RPMI8226 (cell line): ENCODE measurements around the gene CDKN1C.
"Not testable (repeated sequence)": the region's sequence is repeated elsewhere in the genome, so short reads cannot be mapped to it uniquely, and the experiment has no call there.

Source experiments
- DNase-seq: peaks from one replicate; pipeline ENCODE4 v3.0.0-alpha.2; 2015

Gene CDKN1C

DNA sequence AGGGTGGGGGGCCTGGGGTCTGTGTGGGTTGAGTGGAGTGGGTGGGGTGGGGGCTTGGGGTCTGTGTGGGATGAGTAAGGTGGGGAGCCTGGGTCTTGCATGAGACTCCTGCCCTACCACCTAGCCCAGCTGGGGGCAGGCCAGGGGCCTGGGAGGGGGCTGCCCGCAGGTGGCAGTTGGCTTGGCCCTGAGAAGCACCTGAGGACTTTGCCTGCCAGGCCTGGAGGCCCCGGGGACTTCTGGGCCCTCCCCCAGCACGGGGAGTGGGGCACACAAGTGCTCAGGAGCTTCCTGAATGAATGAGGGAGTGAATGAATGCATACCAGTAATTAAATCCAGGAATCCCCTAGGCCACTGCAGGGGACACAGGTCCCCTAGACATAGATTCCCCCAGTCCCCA lies 37.1 kb upstream of the CDKN1C start:
- DNase-seq, result no peak

DNA sequence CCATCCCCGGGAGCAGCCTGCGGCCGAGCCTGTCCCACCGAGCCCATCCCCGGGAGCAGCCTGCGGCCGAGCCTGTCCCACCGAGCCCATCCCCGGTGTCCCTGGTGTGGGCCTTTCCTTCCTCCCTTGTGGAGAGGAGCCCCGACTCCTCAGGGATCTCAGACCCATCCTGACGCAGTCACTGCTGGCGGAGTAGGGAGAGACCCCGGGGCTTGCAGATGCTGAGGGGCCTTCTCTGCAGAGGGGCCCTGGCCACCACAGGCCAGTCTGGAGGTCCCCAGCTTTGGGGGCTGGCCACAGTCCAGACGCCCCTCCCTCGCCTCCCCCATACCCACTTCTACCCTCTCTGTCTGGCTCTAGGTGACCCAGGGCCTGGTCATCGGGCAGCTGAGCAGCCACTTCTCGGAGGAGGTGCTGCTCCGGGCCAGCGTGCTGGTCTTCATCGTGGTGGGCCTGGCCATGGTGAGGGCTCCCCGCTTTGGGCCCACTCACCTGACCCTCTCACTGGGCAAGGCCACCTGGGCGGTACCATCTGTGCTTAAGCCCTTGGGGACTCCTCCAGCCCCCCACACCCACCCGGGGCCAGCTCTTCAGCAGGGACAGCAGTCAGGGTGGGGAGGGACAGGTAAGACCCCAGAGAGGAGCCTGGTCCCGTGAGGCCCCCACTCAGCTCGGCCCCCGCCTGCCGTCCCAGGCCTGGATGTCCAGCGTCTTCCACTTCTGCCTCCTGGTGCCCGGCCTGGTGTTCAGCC lies 36.3 kb upstream of the CDKN1C start:
- no peak for DNase-seq

DNA sequence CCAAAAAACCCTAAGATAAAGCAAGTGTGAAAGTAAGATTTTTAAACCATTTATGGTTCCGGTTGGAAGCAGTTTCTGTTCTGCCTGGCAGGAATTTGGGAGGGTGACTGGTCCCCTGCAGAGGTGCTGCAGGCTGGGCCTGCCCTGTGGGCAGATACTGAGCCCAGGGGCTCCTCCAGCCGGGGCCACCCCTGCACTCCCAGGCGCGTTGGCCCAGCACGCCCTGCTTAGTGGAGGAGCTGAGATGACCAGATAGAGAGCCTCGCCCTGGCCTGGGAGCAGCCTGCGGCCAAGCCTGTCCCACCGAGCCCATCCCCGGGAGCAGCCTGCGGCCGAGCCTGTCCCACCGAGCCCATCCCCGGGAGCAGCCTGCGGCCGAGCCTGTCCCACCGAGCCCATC lies 35.7 kb upstream of the CDKN1C start:
- DNase-seq, result no peak

DNA sequence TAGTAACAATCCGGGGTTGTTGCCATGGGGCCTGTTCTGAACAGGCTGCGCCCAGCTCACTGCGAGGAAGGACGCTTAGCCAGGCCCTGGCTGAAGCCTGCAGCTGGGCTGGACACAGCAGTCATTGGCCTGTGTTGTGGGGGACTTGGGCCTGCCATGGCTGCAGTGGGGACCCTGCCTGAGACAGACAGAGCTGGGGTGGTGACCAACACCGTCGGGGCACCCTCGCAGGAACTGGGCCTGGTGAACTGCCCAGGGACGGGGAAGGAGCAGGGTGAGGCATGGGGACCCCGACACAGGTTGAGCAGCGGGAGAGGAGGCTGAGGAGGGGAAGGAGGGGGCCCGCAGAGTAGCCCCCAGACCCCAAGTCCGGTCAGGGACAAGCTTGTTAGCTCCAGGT lies 34.8 kb upstream of the CDKN1C start:
- DNase-seq, result no peak

DNA sequence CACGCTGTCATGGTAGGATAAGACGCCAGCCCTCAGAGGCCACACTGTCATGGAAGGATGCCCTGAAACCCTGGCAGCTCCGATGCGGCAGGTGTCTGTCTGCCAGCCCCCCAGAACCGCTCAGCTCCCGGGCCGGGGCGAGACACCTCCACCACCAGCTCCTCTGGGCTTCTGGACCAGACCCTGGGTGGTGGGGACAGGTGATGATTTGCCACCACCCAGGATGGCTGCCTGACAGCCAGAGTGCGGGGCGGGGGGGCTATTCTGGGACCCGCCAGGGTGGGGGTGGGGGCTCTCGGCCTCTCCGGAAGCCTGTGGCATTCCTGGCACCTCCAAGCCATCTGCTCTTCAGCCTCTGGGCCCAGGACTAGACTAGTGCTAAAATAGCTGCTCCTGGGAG lies 34.3 kb upstream of the CDKN1C start:
- no peak for DNase-seq

DNA sequence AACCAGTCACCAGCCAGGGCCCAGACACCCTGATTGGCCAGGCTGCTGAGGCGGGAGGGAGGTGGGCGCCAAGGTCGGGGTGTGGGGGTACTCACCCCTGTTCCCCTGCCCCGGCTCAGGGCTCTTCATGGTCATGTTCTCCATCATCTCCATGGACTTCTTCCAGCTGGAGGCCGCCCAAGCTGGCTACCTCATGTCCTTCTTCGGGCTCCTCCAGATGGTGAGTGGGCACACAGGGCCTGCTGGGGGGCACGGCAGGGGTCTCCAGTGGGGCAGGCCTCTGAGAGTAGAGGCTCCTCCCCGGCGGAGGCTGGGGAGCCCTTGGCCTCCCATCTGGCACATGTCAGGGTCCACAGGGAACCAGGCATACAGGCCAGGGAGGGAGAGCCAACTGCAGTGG lies 33.6 kb upstream of the CDKN1C start:
- DNase-seq, result no peak

DNA sequence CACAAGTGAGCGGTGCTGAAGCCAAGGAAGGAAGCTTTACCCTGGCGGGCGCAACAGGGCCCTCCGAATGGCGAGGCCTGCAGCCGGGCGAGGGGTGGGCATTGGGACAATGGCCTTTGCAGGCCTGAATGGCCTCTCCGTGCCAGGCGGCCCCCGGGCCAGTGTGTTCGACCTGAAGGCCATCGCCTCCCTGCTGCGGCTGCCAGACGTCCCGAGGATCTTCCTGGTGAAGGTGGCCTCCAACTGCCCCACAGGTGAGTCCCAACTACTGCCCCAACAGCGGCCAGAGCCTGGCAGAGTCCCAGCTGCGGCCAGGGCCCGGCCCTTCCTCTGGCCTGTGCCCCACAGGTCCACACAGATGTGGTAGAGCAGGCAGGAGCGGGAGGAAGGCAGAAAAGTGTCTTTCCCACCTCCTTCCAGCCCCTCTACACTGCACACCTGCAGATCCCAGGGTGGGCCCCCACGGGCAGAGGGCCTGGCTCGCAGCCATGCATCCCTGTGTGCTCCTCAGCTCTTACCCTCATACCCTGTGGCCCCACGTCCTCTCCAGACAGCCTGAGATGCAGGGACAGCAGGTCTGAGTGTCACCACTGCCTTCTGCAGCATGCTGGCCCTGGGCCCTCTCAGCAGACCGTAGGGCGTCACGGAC lies 32.4 kb upstream of the CDKN1C start:
- no peak for DNase-seq

DNA sequence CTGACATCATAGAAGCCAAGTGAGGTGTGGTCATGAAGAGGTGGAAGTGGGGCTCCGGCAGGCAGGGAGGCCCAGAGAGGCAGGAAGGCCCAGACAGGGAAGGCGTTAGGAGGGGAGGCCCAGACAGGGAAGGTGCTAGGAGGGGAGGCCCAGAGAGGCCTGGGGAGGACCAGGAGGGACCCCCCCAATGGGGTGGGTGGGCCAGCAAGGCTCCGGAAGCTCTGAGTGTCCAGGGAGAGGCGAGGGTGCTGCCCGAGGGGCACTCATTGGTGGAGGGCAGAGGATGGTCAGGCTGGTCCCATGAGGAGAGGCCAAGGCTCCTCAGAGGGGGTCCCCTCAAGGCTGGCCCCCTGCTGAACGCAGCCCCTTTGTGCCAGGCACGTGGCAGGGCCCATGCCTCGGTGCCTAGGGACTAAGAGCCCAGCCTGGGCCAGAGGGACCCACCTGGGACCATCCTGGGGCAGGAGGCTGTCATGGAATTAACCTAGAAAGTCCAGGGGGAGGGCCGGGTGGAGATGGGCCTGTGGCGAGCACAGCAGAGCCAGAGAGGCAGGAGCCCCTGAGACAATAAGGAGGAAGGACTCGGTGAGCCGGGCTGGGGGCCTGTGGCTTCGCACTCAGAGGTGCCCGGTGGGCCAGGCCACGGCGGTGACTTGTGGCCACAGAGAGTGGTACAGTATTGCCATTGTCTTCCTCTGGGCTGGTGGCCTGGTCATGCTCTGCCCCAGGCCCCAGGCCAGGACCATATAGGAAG lies 31.5 kb upstream of the CDKN1C start:
- no peak for DNase-seq

DNA sequence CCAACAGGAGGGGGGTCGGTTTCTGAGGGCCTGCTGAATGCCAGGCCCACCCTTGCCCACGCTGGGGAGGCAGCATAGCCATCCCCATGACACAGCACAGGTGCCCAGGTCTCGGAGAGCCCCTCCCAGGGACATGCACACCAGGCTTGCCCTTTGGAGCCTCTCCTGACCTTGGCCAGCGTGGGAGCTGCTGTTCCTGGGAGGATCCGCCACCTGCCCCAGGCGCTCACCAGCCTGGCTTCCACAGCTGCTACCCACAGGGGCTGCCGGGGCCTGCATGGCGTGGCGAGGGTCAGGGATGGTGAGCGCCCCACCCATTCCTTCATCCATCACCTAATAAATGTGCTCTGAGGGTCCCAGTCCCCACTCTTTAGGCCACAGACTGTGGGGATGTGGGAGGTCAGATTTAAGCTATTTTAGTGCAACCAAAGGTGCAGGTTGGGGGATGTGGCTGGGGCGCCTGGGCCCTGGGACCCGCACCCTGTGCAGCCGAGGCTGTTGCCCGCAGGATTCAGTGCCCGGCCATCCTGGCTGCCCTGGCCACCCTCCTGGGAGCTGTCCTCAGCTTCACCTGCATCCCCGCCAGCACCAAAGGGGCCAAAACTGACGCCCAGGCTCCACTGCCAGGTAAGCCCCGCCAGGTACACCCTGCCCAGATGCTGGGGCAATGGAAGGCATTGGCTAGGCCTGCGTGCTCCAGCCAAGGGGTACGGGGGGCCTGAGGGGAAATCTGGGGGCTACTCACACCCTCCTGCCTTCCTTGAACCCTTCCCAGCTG lies 30.7 kb upstream of the CDKN1C start:
- no peak for DNase-seq

DNA sequence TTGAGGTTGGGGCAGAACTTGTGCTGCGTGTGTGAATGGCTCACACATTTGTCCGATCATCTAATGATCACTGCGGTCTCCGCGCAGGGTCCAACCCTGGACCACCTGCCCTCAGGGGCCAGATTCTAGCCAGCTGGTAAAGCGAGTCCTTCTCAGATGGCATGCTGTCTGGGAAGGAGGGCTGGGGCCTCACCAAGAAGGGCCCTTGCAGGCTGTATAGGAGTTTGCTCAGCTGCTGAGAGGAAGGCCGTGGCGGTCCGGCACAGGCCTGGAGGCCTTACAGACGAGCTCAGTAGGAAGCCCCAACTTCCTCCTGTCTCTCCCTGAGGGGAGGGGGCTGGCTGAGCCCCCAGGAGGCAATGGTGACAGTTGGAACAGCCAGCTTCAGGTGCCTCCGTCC lies 29.9 kb upstream of the CDKN1C start:
- no peak for DNase-seq

DNA sequence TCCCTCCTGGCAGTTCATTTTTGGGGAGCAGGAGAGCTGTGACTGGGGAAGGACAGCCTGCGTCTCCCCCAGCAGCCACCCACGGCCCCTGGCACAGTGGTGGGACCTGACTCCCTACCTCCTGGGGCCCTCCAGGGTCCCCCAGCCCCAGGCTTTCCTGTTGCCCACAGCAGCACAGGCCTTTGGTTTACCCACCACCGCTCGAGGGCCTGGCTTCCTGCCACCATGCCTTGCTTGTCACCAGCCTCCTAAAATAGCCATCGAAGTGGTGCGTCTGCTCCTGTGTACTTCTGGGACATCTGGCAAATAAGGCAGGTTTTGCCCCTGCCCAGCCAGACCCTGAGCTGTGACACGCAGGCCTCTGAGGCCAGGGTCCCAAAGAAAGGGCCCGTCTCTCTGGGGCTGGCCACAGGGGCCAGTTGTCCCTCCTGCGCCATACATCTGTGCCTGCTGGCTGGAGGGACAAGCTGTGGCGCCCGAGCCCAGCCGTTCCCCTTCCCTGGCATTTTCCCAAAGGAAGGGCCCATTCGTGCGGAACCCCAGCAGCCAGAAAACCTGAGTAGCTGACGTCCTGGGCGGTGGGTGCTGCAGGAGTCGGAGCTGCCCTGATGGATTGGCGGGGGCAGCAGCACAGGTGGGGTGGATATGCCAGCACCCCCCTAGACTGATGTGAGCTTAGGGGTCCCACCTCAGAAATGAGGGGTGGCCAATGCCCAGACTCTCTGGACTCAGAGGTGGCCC lies 29.1 kb upstream of the CDKN1C start:
- DNase-seq, result peak; percentile 74

DNA sequence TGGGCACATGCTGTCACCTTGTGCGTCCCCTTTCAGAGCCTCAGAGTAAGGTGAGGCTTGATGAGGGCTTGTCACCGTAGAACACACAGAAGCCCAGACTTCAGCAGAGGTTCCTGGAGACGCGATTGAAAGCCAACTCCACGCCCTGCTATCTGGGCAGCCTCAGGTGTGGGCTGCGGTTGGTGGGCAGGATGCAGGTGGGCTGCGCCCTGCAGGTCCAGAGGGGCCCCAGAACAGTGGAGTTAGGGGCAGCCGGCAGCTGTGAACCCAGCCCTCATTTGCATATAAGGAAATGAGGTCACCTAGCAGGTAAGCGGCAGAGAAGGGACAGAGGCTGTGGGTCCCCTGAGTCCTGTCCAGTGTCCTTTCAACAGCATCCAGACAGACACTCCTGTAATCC lies 28.2 kb upstream of the CDKN1C start:
- DNase-seq, result no peak

DNA sequence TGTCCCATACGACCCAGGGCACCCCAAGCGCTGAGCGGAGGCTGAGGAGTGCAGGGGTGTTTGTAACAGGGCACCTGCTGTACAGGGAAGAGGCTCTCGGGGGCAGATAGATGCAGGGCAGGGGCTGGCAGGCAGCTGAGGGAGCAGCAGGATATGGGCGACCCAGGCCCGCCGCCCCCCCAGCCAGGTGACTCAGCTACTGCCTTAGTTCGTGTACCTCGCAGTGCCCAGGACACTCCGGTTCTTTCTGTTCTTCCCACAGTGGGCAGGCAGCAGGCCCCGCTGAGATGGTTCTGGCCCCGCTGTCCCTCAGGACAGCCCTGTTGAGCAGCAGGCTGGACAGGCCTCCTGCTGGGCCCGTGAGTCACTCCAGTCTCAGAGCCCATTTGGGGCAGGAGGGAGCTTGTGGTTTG lies 27.4 kb upstream of the CDKN1C start:
- no peak for DNase-seq

DNA sequence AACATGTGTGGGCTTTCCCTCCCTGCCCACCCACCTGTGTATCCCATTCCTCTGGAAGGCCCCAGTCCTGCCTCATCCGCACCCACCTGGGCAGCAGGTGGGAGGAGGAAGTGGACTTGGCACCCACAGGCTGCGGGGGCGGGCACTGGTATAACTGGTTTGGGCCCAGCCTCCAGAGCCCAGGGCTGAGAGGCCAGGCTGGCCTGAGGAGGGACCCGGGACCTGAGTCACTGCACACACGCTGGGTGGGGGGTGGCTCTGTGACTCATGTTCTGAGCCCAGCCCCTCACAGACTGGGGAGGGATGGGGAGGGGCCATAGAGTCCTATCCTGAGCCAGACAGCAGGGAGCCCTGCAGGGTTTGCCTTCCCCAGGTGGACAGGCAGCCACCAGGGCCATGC lies 26.9 kb upstream of the CDKN1C start:
- no peak for DNase-seq

DNA sequence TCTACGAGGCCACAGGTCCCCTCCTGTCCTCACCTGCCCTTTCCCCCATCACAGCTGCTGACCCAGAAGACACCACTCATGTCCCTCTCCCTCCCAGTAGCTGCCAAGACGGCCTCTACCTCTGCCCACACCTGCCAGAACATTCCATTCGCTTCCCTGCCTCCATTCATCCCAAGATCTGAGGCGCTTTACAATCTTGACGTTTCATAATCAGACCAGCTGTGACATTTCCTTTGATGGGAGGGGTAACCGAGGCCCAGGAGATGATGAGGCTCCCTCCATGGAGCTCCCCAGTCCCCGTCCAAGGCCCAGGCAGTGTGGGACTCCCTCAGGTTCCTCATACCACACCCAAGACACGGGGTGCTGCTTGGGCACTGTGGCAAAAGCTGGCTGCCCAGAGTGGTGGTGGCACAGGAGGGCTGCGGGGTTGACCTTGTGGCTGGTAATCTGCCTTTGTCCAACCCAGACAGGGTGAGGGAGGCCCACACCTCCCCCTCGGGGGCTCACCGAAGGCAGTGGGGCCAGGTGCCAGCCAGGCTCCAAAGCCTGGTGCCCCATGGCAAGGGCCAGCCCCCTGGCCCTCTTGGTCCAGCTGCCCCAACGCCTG lies 26.3 kb upstream of the CDKN1C start:
- no peak for DNase-seq

DNA sequence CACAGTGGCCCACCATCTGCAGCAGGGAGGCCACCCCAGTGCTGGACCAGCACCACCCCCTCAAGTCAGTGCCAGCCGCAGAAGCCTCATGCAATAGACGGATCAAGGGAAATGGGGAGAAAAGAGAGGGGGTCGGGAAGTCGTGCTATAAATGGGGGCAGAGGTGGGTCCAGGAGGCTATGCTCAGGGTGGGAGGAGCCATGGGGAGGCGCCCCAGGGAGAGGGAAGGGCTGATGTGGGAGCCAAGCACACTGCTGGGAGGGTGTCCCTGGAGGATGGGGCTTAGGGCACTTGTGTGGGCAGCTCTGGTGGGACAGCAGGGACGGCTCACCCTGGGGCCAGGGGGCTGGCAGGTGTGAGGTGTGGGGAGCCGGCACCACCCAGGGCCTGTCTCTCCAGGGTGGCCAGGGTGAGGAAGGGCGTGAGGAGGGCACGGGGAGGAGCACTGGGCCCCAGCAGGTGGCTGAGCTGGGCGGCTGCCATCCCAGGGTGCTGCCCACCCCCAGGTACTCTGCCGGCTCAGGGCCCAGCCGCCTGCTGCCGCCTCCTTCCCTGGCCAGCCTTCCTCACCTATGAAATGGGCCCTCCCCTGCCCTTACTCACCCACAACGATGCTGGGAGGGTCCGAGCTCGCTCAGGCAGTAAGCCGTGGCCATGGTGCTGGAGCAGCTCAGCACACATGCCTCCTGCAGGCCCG lies 25.7 kb upstream of the CDKN1C start:
- peak; percentile 49 for DNase-seq

DNA sequence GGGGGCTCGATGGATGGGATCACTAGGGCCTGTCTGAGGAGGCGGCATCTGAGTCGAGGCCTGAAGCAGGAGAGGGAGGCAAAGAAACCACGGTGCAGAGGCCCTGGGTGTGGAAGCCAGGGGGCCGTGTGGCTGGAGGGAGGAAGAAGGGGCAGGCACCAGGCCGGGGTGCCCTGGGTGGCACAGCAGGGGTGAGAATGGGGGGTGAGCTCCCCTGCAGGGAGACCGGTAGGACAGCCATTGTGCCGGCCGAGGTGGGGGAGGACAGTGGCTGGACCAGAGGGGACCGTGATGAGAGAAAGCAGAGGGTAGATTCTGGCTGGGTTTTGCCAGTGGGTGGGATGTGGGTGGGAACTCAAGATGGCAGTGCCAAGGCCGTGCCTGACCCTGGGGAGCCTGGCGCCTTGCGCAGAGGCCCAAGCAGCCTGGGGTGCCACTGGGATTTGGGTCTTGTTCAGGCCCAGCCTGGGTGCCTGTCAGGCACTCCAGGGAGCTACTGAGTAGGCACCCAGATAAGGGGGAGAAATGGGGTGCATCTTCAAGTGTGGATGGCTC lies 24.9 kb upstream of the CDKN1C start:
- DNase-seq, result no peak

DNA sequence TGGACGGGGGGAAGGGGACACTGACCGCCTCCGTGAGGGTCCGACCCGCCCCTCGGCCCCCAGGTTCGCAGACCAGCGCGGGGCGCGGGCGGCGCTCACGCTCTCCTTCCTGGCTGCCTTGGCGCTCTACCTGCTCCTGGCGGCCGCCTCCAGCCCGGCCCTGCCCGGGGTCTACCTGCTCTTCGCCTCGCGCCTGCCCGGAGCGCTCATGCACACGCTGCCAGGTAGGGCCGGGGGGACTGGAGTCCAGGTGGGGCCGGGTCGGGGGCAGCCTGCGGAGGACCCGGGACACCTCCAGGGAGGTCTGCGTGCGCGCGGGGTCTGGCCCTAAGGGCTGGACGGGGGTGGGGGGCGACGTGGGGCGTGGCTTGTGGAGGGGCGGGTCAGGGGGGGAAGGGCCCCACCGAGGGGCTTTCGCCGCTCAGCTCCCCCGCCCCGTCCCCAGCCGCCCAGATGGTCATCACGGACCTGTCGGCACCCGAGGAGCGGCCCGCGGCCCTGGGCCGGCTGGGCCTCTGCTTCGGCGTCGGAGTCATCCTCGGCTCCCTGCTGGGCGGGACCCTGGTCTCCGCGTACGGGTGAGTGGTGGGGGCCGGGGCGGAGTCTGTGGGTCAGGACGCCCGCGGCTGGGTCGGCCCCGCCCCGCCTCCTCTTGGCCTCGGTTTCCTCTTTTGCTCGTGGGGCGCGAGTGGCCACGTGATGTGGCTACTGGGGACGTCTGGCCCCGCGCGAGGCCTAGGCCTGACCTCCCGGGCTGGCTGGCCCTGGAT lies 23.7 kb upstream of the CDKN1C start:
- no peak for DNase-seq

DNA sequence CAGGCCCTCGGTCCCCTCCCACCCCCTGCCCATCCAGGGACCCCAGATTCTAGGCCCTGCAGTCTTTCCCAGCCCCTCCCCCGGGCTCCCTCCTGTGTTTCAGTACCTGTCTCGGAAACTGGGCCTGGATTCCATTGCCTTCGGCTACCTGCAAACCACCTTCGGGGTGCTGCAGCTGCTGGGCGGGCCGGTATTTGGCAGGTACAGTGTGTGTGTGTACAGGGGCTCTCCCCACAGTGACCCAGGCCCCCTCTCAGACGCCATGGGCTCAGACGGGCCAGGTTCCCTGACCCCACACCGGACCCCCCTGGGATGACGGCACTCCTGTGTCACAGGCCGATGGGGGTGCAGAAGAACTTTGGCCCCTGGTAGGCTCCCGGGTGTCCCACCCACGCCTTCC lies 22.6 kb upstream of the CDKN1C start:
- DNase-seq, result no peak

DNA sequence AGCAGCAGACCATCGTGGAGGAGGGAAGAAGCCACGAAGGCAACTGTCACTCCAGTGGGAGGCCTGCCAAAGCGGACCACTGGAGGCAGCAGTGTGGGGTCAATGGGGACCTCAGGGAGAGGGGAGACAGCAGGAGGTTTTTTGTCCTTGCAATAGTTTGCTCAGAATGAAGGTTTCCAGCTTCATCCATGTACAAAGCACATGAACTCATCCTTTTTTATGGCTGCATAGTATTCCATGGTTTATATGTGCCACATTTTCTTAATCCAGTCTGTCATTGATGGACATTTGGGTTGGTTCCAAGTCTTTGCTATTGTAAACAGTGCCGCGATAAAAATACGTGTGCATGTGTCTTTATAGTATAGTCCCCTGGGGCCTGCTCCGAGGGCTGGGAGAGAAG lies 19.7 kb upstream of the CDKN1C start:
- DNase-seq, result not testable (repeated sequence)
